Mesenchymal stem cell (in vitro differentiated cells and primary cell): Measurements from ENCODE around the gene TSPAN14.

ENCODE experiments used
- DNase-seq: peaks from one replicate; pipeline ENCODE4 v3.0.0-alpha.2; 2013
- H2AFZ ChIP-seq: one replicate; pipeline ENCODE4 v1.6.1; 2013; ENCODE audit warnings: low read depth, mild to moderate bottlenecking, control low read depth, inconsistent platforms, low read length, moderate library complexity
- H2AK5ac ChIP-seq: 2 replicates; pipeline ENCODE4 v1.6.1; 2013; ENCODE audit warnings: low read length, moderate library complexity, mild to moderate bottlenecking, inconsistent platforms; ENCODE audit not compliant: severe bottlenecking
- H2BK120ac ChIP-seq: one replicate; pipeline ENCODE4 v1.6.1; 2013; ENCODE audit warnings: low read depth, mild to moderate bottlenecking, inconsistent platforms, low read length, moderate library complexity
- H2BK12ac ChIP-seq, 2 experiments: one replicate each; pipeline ENCODE4 v1.6.1; 2013; ENCODE audit warnings: inconsistent platforms in 2 of 2, low read length in 2 of 2, mild to moderate bottlenecking in 2 of 2, moderate library complexity in 2 of 2, control low read depth in 1 of 2
- H2BK15ac ChIP-seq: one replicate; pipeline ENCODE4 v1.6.1; 2013; ENCODE audit warnings: mild to moderate bottlenecking, low read depth, inconsistent platforms; ENCODE audit not compliant: poor library complexity, severe bottlenecking
- H2BK5ac ChIP-seq: 2 replicates; pipeline ENCODE4 v1.6.1; 2013; ENCODE audit warnings: low read depth, mild to moderate bottlenecking, low read length, control low read depth, inconsistent platforms; ENCODE audit not compliant: poor library complexity, severe bottlenecking
- H3K14ac ChIP-seq, 2 experiments: one replicate each; pipeline ENCODE4 v1.6.1; 2013; ENCODE audit warnings: inconsistent platforms in 2 of 2, low read length in 2 of 2, control low read depth in 1 of 2, mild to moderate bottlenecking in 1 of 2, moderate library complexity in 1 of 2
- H3K18ac ChIP-seq, 2 experiments: one replicate each; pipeline ENCODE4 v1.6.1; 2013; ENCODE audit warnings: inconsistent platforms in 2 of 2, low read length in 2 of 2, control low read depth in 1 of 2, low read depth in 1 of 2, mild to moderate bottlenecking in 1 of 2
- H3K23ac ChIP-seq, 2 experiments: one replicate each; pipeline ENCODE4 v1.6.1; 2013; ENCODE audit warnings: inconsistent platforms in 2 of 2, low read length in 2 of 2, mild to moderate bottlenecking in 2 of 2, moderate library complexity in 2 of 2, control low read depth in 1 of 2
- H3K27ac ChIP-seq: 2 replicates; pipeline ENCODE4 v1.5.1; 2013; ENCODE audit warnings: mild to moderate bottlenecking, moderate library complexity, low read length, control low read depth, inconsistent platforms; ENCODE audit not compliant: poor library complexity, severe bottlenecking
- H3K27me3 ChIP-seq, 2 experiments: 2 replicates each; pipeline versions ENCODE4 v1.6.1 to v1.7.0; 2013; ENCODE audit warnings: low read length in 2 of 2, mild to moderate bottlenecking in 2 of 2, moderate library complexity in 2 of 2, control low read depth in 1 of 2, inconsistent platforms in 1 of 2; ENCODE audit not compliant: control insufficient read depth in 1 of 2, insufficient read depth in 1 of 2
- H3K36me3 ChIP-seq, 2 experiments: 2 replicates each; pipeline versions ENCODE4 v1.6.1 to v1.7.0; 2013; ENCODE audit warnings: low read length in 2 of 2, control low read depth in 1 of 2, inconsistent platforms in 1 of 2, low read depth in 1 of 2, mild to moderate bottlenecking in 1 of 2; ENCODE audit not compliant: insufficient read depth in 2 of 2, control insufficient read depth in 1 of 2
- H3K4ac ChIP-seq, 2 experiments: one replicate each; pipeline ENCODE4 v1.6.1; 2013; ENCODE audit warnings: inconsistent platforms in 2 of 2, low read length in 2 of 2, mild to moderate bottlenecking in 2 of 2, moderate library complexity in 2 of 2, control low read depth in 1 of 2, low read depth in 1 of 2
- H3K4me1 ChIP-seq: 2 replicates; pipeline ENCODE4 v1.6.1; 2013; ENCODE audit warnings: low read depth, low read length, control low read depth; ENCODE audit not compliant: control insufficient read depth, insufficient read depth
- H3K4me2 ChIP-seq: 2 replicates; pipeline ENCODE4 v1.6.1; 2013; ENCODE audit warnings: low read length, mild to moderate bottlenecking, inconsistent platforms; ENCODE audit not compliant: poor library complexity, severe bottlenecking
- H3K4me3 ChIP-seq, 2 experiments: 2 replicates each; pipeline versions ENCODE4 v1.5.1 to v1.7.0; 2013; ENCODE audit warnings: low read length in 2 of 2, mild to moderate bottlenecking in 2 of 2, control low read depth in 1 of 2, low read depth in 1 of 2; ENCODE audit not compliant: insufficient read depth in 1 of 2
- H3K79me1 ChIP-seq: replicated peaks from 2 replicates; pipeline ENCODE4 v1.6.1; 2013; ENCODE audit warnings: mild to moderate bottlenecking, control low read depth, low read length, inconsistent platforms; ENCODE audit not compliant: poor library complexity, severe bottlenecking
- H3K9ac ChIP-seq: 2 replicates; pipeline ENCODE4 v1.7.0; 2013; ENCODE audit warnings: mild to moderate bottlenecking, low read length, moderate library complexity
- H3K9me3 ChIP-seq: 2 replicates; pipeline ENCODE4 v1.7.0; 2013; ENCODE audit warnings: mild to moderate bottlenecking, low read length; ENCODE audit not compliant: control insufficient read depth
- H4K8ac ChIP-seq: one replicate; pipeline ENCODE4 v1.6.1; 2013; ENCODE audit warnings: inconsistent platforms, mild to moderate bottlenecking, low read length, moderate library complexity
- H4K91ac ChIP-seq: one replicate; pipeline ENCODE4 v1.6.1; 2013; ENCODE audit warnings: mild to moderate bottlenecking, low read length, inconsistent platforms
- WGBS: methylation state at CpG from one replicate; pipeline ENCODE4 v1.1.7; 2013; ENCODE audit warnings: mixed read lengths; 5-methylcytosine and 5-hydroxymethylcytosine counted together

TSPAN14 gene

GRCh38 chr10:80448209-80448942, 5.7 kb upstream of the TSPAN14 start:
- Histone ChIP-seq H3K79me1 (peaks cover 6% of the 10 kb centered on the region), H3K4me3 (no peak overlapping the region), H3K4ac (no peak overlapping the region), H3K36me3 (no peaks in the 10 kb centered on the region), H3K9me3 (no peaks in the 10 kb centered on the region), H3K4me1 (peaks cover 14% of the 10 kb centered on the region), H2BK15ac (no peak overlapping the region), H3K4me2 (no peak overlapping the region), H2BK12ac (no peak overlapping the region), H3K23ac (no peak overlapping the region), H3K9ac (no peak overlapping the region), H3K14ac (no peak overlapping the region), H2AK5ac (no peak overlapping the region), H3K27ac (no peak overlapping the region), H4K8ac (no peak overlapping the region), H2AFZ (no peak overlapping the region), H2BK5ac (no peak overlapping the region), H3K18ac (no peak overlapping the region), H4K91ac (no peak overlapping the region), H2BK120ac (no peak overlapping the region), H3K27me3 (no peaks in the 10 kb centered on the region)
- no peak for DNase-seq
- WGBS: 100% methylated on average over 2 of the region's 4 CpGs

- Histone ChIP-seq H3K18ac (no peak overlapping the region), H3K4me3 (no peak overlapping the region), H2BK5ac (no peak overlapping the region), H3K9ac (no peak overlapping the region), H2BK12ac (no peak overlapping the region), H2BK120ac (no peak overlapping the region), H4K8ac (no peak overlapping the region), H3K27me3 (no peaks in the 10 kb centered on the region), H2BK15ac (no peak overlapping the region), H3K27ac (no peak overlapping the region), H3K4me1 (peaks cover 7% of the 10 kb centered on the region), H3K36me3 (no peaks in the 10 kb centered on the region), H2AK5ac (no peak overlapping the region), H4K91ac (no peak overlapping the region), H3K23ac (no peak overlapping the region), H3K4ac (no peak overlapping the region), H3K79me1 (peaks cover 6% of the 10 kb centered on the region), H3K9me3 (no peaks in the 10 kb centered on the region), H3K14ac (no peak overlapping the region), H3K4me2 (no peak overlapping the region), H2AFZ (no peak overlapping the region)
- WGBS: 50% methylated on average over 1 of the region's 2 CpGs
- no peak for DNase-seq
Observed at GRCh38 chr10:80449520-80449919, 4.6 kb upstream of the TSPAN14 start.

GRCh38 chr10:80451132-80451531, 3.0 kb upstream of the TSPAN14 start:
- H2BK15ac ChIP-seq: no peak overlapping the region
- no peak overlapping the region for H2BK120ac ChIP-seq
- no peak overlapping the region for H2AK5ac ChIP-seq
- peaks cover 11% of the 10 kb centered on the region for H3K4me1 ChIP-seq
- H4K8ac ChIP-seq: no peak overlapping the region
- no peak overlapping the region for H3K4me2 ChIP-seq
- no peak overlapping the region for H2AFZ ChIP-seq
- WGBS: 100% methylated on average over 1 of the region's 1 CpG
- no peak overlapping the region for H3K9ac ChIP-seq
- H3K4ac ChIP-seq: no peak overlapping the region
- H3K14ac ChIP-seq: no peak overlapping the region
- peaks cover 6% of the 10 kb centered on the region for H3K79me1 ChIP-seq
- H4K91ac ChIP-seq: no peak overlapping the region
- H2BK5ac ChIP-seq: no peak overlapping the region
- H3K4me3 ChIP-seq: no peak overlapping the region
- no peak for DNase-seq
- no peak overlapping the region for H3K18ac ChIP-seq
- H3K36me3 ChIP-seq: no peaks in the 10 kb centered on the region
- no peaks in the 10 kb centered on the region for H3K9me3 ChIP-seq
- H3K23ac ChIP-seq: no peak overlapping the region
- no peak overlapping the region for H2BK12ac ChIP-seq
- no peaks in the 10 kb centered on the region for H3K27me3 ChIP-seq
- no peak overlapping the region for H3K27ac ChIP-seq

- Histone ChIP-seq H3K4me1 (peaks cover 14% of the 10 kb centered on the region), H3K79me1 (peaks cover 6% of the 10 kb centered on the region), H4K8ac (no peak overlapping the region), H2BK5ac (no peak overlapping the region), H3K9me3 (no peaks in the 10 kb centered on the region), H3K36me3 (no peaks in the 10 kb centered on the region), H2BK12ac (no peak overlapping the region), H3K4ac (no peak overlapping the region), H3K9ac (no peak overlapping the region), H2BK15ac (no peak overlapping the region), H2BK120ac (no peak overlapping the region), H3K23ac (no peak overlapping the region), H4K91ac (no peak overlapping the region), H3K4me3 (no peak overlapping the region), H3K18ac (no peak overlapping the region), H2AK5ac (no peak overlapping the region), H3K27me3 (no peaks in the 10 kb centered on the region), H2AFZ (no peak overlapping the region), H3K27ac (no peak overlapping the region), H3K4me2 (no peak overlapping the region), H3K14ac (no peak overlapping the region)
- DNase-seq: no peak
Observed at GRCh38 chr10:80452069-80452468, 2.0 kb upstream of the TSPAN14 start.
